Activated T-helper 1 cell treated with anti-CD3 and anti-CD28 coated beads, Interleukin-2, amount 50 U/mL, for 16 hours (primary cell): ENCODE measurements around the gene STAT6.

Experiments
- DNase-seq, 2 donors: peaks; one replicate each; pipeline ENCODE4 v3.0.0-alpha.2; 2020; ENCODE audit warnings: low read depth in 1 of 2, low spot score in 1 of 2

The STAT6 gene

DNA sequence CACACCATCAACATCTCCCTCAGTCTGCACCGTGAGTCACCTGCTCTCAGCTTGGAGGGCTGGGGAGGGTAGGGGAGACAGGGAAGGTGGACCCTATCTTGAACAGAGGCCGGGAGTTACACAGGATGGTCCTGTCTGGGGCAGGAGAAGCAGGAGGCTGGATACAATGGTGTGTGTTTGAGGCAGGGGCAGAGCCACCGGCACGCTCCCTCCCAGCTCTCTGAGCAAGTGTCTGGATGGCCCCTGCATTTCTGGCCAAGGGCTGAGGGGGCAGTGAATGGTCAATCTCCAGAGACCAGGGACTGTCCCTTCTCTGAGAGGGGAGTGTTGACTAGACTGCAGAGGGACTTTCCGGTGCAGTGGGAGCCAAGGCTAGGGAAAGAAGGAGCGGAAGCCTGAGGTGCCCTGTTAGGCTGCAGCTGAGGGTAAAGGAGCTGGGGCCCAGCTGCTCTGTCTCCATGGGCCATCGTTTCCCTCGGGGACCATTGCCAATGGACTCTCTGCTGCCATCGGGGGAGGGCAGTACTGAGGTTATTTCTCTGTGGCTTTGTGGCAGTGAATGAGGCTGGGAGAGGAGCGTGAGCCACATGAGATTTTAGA, 34.4 kb upstream of the STAT6 start:
- no peak for DNase-seq

DNA sequence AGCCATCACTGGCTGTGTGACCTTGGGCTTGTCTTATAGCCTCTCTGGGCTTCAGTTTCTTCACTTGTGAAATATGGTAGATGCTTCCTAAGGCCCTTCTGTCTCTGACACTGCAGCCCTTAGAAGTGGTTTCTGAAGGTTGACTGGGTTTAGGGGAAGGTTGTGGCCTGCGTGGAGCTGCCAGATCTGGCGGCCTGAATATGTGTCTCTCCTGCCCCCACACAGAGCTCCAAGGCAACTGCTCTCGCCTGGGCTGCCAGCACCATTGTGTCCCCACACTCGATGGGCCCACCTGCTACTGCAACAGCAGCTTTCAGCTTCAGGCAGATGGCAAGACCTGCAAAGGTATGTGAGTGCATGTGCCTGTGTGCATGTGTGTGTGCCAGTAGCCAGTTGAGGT, 32.3 kb upstream of the STAT6 start:
- no peak for DNase-seq

DNA sequence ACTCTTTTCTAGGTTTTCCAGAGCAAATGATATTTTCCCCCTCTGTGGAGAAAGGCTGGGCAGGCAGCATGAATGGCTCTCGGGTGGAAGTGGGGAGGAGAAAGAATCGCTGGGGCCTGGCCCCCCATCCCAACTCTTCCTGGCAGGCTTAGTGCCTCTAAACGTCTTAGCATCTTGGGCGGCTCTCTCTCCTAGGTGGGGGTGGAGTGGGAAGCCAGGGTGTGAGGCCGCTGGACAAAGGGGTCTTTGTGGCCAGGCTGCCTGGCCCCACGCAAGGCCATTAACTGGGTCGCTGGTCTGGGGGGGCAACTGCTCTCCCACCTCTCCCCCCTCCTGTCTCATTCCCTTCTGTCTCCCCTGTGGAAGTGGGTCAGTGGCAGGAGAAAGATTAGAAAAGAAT, 31.6 kb upstream of the STAT6 start:
- no peak for DNase-seq

DNA sequence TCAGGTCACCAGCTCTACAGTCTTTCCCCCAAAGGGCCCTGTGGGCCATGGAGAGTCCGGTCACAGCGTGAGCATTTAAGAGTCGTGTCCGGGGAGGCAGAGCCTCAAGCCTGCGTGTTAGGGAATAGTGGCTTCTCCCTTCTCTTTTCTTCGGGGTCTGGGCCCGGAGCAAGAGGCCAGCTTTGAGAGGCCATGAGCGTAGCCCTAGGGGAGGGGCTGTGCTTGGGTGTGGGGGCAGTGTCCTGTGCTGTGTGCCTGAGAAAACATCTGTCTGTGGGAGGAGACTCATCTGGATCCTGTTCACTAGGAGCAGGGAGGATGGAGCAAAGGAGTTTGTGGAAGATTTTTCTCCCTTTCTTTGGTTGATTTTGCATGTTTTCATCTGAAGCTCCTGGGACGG, 31.0 kb upstream of the STAT6 start:
- no peak for DNase-seq

DNA sequence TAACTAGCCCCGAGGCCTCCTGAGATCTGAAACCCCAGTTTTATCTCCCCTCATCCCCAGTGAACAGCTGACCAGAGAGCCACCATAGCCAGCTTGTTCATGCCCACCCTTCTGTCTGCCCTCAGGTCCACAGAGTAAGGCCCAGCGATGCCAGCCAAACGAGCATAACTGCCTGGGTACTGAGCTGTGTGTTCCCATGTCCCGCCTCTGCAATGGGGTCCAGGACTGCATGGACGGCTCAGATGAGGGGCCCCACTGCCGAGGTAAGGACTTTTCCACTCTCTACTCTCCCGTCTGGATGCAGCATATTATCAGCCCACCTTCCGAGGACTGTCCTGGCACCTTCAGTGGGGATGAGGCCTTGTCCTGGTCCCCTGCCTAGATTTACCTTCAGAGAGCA, 30.1 kb upstream of the STAT6 start:
- DNase-seq = no peak

DNA sequence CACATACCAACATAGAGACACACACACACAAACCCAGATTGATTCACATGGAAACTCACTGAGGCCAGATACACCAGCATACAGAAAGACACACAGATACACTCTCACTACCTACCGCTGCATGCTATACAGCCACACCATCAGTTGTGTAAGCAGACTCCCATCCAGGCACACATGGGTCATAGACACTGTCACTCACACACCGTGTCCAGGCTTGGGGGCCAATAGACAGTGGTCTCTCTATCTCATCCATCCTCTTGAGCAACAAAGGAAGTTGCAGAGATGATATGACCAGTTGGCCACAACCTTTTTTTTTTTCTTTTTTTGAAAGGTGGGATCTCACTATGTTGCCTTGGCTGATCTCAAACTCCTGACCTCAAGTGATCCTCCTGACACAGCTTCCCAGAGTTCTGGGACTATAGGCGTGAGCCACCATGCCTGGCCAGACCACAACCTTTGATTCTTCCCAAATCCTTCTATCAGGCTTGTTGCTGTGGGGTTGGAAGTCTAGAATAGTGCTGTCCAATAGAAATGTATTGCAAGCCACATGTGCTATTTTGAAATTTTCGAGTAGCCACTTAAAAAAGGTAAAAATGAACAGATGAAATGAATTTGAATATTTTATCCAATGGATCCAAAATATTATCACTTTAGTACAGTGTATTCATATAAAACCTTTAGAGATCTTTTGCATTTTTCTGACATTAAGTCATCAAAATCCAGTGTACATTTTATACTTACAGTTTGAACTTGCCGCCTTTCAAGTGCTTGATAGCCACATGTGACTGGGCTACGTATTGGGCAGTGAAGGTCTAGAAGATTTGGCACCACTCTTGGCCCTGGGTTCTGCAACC, 28.9 kb upstream of the STAT6 start:
- DNase-seq = no peak

DNA sequence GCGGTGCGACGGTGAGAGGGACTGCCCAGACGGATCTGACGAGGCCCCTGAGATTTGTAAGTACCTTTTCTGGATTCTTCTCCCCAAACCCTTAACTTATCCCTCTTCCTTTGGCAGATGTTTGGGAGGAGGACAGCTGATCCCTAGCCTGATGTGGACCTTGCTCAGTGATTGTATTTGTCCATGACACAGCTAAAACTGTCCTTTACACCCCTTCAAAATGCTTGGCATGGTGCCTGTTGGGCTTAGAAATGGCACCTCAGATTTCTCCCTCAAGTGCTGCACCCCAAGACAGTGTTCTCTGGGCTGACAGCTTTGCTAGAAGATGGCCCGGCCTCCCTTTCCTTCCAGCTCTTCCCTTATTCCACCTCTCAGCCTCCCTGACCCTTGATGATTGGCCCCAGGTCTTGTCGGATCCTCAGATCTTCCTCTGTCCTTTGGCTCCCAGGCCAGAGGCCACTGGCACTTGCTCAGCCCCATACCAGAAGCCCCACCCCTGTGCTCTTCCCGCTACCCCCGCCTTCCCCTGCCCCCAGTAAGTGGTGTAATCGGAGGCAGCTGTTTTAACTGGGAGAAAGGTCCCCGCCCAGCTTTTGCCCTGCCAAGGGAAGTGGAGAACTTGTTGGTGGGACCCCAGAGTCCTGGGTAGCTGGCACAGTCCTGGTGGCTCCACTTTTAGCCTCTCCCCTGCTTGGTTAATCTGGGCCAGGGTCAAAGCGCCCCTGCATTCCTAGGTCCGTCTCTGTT, 27.5 kb upstream of the STAT6 start:
- DNase-seq = no peak

DNA sequence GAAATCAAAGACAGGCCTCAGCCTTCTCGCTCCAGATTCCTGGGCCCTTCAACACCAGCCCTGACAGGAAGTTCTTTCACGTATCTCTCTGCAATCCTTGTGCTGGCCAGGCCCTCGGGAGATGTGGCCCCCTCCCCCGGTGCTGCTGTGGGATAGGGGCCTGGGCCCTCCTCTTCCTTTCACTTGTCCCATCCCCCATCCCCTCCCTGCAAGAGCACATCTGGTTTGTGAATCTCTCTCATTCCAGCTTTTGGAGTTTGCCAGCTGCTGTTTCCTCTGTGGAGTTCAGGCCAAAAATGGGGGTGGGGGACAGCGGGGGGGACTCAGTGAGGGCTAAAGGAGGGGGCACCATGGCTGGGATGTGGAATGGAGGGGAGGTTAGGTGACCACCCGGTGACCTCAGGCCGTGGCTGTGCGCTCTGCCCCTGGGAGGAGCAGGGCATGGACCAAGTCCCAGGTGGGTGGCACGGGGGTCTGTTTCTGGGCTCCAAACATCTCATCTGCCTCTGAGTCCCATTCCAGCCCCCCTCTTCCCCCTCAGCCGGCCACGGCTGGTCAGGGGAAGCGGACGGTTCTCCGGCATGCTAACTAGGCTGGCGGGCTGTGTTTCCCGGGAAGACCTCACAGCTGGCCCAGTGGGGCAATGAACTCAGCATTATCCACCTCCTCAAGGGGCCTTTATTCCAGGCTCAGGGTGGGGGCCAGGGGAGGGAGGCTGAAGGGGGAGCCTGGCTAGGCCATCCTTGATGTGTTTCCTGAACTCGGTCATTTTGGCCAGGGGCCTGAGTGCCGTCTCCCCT, 24.6 kb upstream of the STAT6 start:
- no peak for DNase-seq

DNA sequence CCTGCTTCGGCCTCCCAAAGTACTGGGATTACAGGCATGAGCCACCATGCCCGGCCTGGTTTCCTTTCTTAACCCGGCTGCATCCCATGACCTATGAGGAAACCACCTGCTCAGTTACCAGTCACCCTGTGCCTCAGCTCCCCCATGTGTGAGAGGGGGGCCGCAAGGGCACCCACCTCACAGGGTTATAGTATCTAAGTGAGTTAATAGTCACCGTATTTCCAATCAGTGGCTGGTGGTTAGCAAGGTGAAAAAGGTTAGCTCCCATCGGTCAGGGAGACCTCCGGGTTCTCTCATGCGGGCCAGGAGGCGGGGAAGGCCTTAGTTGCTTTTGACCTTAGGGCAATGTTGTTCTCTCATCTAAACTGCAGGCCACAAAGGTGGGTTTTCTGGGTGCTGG, 23.8 kb upstream of the STAT6 start:
- DNase-seq = no peak

DNA sequence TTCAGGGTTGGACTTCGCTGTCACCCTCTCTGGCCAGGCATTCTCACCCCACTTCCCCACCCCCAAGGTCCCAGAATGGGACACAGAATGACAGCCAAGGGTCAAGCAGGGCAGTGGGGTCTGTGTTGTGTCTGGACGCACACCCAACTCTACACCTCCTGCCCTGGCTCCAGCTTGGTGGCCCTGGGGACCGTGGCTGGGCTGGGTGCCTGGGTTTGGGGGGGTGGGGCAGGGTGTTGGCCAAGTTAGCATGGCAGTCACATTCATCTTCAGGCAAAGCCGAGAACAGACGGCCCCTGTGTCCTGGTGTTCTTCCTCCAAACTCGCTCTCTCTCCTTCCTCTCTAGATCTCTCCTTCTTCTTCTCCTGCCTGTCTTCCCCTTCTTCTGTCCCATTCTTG, 22.8 kb upstream of the STAT6 start:
- no peak for DNase-seq

DNA sequence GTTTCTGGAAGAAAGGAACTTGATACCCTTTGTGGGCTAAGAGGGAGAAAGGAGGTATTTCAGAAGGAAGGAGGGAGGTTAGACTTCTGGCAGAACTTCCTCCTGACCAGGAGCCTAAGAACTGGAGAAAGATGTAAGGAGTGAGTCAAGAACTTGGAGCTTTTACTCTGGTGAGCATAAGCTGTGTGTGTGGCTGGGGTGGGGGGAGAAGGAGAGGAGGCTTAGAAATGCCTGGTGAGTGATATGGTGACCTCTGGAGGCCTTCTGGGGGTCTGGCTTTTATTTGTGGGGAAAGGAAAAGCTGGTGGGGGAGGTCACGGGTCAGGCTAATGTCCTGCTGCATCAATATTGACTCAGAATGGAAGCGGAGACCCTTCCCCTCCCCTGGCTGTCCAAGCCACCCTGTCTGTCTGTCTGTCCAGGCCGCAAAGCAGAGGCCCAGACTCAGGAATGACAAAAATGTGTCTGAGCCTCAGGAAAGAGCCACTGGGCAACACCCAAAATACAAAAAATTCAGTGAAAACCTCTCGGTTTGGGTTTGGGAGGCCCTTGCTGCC, 21.9 kb upstream of the STAT6 start:
- DNase-seq = no peak

DNA sequence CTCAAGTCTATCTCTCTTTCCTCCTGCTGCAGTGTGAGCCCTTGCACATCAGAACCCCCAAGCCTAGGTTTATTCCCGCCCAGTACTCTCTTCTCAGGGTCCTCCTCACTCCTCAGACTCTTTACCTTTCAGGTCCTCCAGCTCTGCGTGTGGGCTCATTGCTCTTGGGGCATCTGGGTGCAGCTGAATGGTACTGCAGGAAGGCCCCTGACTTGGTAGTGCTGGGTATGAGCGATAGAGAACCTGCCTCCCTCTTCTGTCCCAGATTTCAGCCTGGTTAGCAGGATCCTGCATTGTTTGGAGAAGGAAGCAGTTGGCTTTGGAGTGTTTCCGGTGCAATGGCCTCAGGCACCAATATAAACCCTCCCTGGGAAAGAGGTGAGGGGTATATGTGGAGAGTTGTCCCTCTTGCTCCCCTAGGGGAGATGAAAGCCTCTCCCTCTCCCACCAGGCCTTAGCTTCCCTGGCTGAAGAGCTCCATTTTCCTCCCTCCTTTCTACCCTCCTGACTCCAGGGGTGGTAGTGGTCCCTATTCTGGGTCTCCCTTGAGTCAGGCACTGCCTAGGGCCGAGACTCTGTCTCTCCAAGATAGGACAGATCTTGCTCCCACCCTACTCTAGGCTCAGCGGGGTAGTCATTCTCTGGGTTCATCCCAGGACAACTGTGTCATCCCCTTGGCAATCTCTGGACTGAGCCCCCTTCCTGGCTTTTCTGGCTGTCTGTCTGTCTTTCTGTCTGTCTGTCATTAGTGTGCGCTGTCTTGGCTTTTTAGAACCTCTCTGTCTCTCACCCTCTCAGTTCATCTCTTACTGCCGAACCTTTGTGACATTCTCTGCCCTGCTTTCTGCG, 21.0 kb upstream of the STAT6 start:
- no peak for DNase-seq

DNA sequence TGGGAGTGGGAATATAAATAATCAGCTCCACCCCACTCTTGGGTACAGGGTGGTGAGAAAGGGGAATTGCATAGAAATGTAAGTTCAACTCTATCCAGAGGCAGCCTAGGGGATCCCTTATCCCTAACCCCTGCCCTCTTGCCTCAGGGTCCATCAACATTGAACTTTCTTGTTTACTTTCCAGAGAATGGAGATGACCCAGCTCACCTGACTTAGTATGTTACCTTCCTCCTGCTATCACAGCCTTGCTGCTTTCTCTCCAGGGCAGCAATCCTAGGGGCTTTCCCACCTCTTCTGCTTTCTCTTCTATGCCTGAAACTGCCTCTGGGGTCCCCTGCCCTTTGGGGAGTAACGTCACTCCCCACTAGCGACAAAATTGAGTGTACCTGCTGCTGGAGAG, 19.8 kb upstream of the STAT6 start:
- no peak for DNase-seq

DNA sequence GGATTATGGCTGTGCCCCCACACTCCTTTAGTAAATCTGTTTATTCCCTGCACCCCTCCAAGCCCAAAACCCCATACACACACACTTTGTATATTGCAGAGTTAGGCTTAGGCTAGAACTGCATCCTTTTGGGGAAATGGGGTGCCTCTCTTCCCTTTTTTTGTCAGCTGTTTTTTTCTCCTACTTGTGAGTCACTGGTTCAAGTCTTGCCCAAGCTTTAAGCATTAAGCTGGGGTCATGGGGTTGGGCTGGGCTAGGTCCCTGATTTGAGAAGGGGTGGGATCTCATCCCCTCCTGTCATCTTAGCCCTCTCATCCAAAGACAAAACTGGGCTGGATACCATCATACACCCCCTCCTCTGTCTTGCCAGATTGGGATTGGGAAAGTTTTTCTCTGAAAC, 18.7 kb upstream of the STAT6 start:
- DNase-seq = no peak

DNA sequence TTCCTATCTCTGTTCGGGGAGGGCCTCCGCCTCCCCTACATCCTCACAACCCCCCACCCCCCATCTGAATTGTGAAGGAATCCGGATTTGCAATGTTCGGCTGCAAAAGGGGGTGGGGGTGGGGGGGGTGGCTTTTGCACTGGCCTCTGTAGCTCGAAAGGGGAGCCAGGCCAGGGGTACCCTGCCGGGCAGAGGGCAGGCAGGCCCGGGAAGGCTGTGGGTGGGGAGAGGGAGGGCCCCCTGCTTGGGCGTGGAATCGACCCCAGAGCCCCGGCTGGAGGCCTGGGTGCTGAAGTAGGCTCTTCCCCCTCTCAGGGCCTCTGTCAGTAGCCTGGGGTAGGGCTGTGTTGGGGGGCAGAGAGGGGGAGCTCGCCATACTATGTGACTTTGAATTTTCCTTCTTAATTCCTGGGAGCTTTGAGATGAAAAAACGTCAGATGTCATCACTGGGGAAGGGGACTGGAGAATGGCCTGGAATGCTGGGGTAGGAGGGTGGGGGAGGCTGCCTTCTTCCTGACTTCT, 18.2 kb upstream of the STAT6 start:
- DNase-seq = no peak

DNA sequence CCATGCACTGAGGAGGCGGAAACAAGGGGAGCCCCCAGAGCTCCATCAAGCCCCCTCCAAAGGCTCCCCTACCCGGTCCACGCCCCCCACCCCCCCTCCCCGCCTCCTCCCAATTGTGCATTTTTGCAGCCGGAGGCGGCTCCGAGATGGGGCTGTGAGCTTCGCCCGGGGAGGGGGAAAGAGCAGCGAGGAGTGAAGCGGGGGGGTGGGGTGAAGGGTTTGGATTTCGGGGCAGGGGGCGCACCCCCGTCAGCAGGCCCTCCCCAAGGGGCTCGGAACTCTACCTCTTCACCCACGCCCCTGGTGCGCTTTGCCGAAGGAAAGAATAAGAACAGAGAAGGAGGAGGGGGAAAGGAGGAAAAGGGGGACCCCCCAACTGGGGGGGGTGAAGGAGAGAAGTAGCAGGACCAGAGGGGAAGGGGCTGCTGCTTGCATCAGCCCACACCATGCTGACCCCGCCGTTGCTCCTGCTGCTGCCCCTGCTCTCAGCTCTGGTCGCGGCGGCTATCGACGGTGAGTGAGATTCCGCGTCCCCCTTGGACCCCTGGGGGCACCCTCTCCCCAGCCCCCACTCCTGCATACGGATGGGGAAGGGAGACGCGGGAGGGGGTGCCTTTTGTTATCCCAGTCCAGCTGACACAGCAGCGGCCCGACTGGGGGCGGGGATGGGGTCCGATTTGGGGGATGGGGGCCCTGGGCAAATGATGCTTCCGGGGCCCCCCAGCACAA, 17.5 kb upstream of the STAT6 start:
- DNase-seq = no peak

DNA sequence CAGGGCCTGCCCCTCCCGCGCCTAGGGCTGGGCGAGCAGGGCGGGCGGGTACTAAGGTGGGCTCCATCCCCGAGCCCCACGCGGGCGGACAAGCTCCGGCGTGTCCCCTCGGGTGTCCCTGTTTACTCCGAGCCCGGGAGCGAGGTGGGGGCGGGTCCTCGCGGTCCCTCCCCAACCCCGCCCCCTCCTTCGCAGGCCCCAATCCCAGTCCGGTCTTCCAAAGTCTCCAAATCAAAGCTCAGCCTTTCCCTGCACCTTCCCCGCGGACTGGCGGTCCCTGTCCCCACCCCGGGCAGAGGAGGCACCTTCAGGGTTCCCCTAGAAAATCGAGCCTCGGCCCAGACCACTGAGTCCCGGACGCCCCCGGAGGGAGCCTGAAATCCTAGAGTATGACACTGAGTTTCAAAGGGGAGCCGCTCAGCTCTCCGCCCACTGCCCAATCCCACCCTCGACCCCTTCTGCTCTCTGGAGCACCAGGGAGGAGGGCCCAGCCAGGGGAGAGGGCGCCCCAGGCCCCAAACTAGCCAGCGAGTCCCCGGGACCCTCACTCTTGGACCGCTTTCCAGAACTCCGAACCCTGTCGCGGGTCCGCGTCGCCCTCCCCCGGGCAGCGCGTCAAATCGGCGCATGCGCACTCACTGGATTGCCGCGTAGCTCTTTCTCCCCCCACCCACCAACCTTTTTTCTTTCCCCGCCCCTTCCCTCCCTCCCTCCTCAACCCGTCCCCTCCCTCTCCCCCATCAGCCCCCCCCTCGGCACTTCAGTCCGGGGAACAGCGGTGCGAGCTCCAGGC, 16.8 kb upstream of the STAT6 start, which contains the start of gene LRP1:
Gene LRP1, plus strand, starts transcription at position 758 of the 793 bp plus-strand sequence. CDS start 482 bp downstream, outside the sequence.
- DNase-seq = peak; percentile 61 to 65

DNA sequence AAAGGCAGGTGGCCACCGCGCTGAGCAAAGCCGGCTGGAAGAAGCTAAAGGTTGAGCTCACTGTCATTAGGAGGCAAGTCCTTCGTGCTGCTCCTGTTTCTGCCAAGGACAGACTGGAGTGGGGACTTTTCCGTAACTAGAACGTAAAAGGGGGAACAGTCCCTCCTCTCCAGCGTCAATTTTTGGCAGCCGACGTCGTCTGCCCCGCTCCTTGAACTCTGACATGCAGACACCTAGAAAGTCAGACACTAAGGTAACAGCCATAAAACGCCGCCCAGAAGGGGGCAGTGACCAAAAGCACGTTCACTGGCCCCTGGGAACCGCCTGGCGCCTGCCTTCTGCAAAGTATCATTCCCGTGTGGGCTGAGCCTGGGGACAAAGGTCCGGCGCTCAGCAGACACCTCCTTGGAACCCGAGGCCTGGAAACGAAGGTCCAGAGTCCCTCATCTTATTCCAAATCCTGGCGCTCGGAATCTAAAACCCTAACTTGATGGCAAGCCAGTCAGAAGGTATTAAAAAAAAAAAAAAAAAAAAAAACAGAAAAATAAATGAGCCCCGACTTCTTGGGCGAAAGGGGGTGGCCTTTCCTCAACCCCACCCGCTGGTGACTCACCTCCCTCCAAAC, 16.1 kb upstream of the STAT6 start:
- DNase-seq = peak in 1 of 2 donors; percentile 6
